ENCODE results near the gene GOLGA8B.
"Not testable (repeated sequence)": the region's sequence is repeated elsewhere in the genome, so short reads cannot be mapped to it uniquely, and the experiment has no call there.

GOLGA8B gene

DNA sequence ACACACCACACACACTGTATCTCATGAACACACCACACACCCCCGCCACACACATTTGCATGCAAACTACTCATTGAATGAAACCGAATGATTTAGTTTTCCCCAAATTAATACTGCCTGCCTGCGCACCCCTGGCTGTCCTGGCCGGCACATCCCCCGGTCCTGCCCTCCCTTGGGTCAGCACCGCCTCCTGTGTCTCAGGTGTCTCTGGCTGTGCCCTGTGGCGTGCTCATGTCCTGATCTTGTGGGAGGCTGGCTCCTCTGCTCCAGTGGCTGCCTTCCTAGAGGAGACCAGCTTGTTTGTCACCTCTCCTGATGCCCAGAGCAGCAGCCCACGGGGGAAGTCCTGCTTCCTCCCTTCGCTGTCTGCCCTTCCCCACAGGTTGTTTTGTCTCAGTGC, 28.7 kb downstream of the GOLGA8B start:
- not testable (repeated sequence) for DNase-seq

DNA sequence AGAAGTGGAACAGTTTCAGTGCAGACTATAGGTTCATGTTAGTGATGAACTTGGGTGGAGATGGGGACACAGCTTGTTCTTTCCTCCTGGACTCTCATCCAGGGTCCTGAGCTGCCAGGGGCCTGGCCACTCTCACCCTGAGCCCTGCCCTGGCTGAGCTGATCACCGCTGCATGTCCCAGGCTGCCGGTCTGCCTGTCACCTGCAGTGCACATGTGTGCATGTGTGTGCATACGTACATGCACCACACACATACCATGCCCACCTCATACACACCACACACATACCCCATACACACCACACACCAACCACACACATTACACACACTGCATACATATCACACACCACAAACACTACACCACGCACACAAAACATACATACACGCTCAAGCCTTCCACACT, 29.3 kb downstream of the GOLGA8B start:
- not testable (repeated sequence) for DNase-seq

DNA sequence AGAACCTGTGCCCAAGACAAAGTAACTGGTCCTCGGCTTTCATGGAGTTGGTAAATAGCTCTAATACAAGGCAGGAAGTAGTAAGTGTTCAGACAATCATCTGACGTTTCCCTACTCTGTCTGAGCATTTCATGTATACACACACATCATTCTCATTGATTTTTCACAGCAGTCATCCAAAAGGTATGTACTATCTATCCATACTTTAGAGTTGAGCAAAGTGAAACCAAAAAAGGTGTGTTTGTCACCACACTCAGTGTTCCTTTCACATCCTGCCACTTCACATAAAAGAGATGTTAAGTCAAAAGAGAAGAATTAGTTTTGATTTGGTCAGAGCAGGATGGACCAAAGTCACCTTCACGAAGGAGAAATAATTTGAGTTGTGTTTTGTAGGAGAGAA, 33.3 kb downstream of the GOLGA8B start:
- DNase-seq = not testable (repeated sequence)

DNA sequence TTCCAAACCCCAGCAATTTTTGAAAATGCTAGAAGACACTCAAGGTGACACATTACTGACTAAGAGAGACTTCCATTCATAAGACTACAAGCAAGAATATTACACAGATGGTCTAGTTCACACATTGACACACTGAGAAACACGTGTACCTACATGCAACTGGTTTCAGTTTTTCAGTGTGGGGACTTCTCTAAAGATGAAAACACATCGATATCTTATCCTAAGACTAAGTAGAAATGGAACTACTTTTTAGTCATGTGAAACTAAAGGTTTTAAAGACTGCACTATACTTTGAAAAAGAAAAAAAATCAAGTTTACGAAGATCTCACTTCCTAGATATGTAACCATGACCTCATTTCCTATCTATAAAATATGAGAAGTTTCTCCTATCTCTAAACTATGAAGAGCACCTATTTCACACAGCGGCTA, 34.1 kb downstream of the GOLGA8B start:
- DNase-seq = not testable (repeated sequence)

DNA sequence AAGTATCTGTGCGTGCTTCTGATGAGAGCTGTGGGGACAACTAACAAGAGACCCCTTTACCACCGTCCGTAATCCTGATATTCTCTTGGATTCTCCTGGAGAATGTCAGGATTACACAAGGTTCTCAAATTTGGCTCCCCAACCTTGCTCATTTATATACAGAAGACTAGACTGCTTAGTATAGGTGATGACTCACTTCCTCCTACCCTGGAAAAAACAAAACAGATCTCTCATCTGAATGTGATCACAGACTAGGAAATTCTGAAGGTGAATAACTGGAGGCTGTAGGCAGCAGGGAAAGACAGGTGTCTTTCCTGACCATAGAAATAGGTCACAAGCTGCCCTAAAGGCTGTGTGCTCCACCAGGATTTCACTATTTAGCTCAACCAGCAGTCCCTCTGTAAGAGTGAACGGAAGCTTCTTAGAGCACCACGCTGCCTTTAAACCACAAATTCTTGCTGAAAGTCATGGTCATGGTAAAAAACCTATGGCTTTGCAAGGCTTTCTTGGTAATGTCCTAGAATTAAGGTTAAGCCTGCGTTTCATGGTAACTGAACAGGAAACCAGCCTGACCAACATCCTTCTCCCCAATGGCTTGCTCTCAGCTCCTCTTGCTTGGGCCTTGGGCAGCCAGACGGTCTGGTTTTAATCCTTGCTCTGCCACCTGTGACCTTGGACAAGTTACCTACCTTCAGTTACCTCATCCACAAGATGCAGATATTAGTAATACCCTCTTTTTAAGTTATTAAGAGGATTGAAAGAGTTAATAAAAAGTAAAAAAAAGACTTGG, 39.4 kb downstream of the GOLGA8B start:
- DNase-seq = not testable (repeated sequence)

DNA sequence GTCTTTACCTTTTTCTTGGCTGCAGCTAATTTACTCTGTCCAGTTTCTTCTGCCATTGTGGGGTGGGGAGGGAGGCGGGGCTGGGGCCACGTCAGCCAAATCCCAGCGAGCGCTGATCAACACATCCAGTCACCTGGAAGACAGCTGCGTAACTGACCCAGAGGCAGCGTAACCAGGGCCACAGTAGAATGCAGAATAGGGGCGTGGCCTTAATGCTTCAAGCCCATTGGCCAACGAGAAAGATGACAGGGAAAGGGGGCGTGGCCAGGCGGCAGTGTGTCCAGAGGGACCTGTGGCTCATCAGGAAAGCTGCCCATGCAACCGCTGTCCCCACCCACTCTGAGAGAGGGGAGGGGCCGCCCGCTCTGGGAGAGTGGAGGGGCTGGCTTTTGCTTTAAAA, 47.6 kb downstream of the GOLGA8B start:
- DNase-seq = not testable (repeated sequence)
